ENCODE results near the gene DUSP5.

DUSP5 gene

DNA sequence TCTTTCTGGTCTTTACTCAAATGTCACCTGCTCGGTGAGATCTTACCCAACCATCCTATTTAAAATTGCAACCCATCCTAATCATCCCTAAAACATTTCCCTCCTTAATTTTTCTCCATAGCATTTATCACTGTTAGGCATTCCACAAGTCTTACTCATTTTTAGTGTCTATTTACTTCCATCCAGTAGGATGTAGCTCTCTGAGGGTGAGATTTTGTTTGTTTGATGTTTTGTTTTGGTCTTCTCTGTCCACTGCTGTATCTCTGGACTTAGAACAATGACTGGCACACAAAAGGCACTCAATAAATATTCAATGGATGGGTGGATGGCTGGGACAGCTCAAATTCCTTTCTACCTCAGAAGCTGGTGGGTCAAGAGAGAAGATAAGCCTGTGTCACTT, 15.8 kb upstream of the DUSP5 start:
- DNase-seq: no peak

- no peak for DNase-seq
These were observed 14.1 kb upstream of the DUSP5 start for GRCh38 chr10:110483633-110484032.

DNA sequence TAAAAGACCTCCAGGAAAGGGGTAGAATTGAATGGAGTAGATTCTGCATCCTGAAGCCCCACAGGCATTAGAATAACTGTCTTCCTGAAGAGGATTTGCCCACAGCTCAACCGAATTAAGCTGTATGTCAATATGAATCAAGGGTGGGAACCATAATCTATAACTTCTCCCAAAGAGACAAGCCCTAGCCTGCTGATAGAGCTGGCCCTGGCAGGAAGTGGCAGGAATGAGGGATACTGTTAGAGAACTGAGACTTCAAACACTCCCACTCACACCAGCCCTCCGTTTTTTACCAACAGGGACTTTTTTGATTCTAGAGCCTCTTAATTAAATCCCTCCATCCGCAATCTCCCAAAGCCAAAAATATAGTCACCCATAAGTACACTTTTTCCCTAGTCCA, 12.2 kb upstream of the DUSP5 start:
- DNase-seq: no peak

DNA sequence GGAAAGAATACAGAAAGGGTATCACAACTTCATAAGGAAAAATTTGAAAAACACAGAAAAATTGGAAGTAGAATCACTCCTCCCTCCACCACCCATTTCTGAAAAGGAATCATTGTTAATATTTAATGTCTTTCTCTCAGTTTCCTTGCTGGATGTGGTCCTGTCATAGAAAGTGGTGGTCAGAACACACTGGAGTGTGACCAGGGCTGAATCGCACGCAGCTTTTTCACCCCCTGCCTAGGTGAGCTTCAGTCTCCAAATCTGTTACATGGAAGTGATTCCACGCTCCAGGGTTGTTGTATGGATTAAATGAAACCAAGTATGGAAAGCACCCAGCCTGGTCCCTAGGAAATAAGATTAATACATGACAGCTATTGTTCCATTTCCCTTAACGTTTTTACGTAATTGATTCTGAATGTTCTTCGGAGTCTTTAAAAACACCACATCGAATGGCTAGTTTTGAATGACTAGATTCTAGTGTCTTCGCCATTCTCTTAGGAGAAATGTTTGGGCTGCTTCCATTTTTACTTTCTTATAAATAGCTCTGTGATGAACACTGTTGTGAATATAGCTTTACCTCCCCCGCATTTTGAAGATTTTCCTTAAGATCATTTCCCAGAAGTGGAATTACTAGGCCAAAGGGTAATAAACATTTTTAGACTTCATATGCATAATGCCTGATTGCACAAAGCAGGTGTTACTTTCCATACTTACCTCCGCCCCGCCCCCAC, 10.9 kb upstream of the DUSP5 start:
- no peak for DNase-seq

DNA sequence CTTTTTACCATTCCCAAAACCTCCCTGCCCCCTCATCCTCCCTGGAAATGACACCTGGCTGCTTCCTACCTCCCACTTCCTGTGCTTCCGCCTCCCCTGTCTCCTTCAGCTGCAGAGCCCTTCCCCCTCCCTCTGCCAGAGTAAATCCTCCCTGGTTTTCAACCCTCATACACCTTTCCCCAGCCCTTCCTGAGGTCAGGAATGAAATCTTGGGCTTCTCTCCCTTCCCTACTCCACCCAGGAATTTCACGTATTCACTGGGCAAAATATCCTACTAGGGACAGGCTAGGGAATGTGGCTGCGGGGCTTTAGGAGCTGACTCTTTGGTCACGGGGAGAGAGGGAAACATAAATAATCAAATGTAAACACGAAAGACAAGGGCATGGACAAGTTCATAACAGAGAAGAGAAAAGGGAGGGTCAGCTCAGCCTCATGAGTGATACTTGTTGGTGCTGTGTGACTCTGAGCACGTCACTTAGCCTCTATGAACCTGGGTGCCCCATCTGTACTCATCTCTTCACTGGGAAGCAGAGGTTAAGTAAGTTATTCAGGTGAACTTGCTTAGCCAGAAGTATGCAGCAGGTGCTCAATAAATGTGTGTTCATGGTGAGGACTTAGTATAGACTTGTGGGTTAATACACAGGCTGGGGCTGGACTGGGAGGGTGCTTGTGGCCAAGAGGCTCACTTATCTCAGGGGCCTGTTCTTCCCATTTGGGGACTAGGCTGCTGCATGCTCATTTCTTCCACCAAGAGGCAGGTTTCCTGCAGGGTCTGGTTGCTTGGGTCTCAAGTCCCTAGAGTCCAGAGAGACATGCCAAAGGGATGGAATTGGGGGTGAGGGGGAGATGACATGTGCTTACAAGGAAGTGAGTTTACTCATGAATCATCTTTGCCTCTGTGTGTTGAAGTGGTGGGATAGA, 10.0 kb upstream of the DUSP5 start:
- no peak for DNase-seq

DNA sequence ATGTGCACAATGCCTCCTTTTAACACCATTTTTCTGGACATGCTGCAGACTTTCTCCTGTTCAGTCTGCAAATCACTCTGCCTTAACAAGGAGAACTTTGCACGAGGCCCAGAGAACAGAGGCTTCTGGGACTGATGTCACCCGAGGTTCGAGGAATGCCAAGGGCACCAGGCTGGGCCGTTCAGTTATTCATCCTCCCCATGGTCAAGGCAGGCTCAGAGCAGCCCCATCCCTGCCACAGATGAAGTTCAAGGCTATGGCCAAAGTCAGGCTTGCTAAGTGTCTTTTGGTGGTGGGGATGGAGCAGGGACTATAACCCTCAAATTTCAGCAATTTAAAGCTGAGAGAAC, 9.4 kb upstream of the DUSP5 start:
- no peak for DNase-seq

DNA sequence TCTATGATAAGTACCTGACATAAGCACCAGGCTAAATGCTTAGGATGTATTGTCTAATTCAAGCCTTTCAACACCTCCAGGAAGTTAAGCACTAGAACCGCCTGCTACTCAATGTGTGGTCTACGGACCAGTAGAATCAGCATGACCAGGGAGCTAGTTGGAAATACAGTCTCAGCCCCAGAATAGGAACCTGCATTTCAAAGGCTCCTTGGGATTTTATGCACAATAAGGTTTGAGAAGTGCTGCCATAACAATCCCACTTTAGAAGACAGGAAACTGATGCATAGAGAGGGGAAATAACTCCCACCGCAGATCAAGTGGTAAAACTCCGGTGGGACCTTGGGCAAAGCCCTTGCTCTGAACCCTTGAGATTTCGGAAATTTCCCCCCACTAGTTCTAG, 8.8 kb upstream of the DUSP5 start:
- DNase-seq: no peak

DNA sequence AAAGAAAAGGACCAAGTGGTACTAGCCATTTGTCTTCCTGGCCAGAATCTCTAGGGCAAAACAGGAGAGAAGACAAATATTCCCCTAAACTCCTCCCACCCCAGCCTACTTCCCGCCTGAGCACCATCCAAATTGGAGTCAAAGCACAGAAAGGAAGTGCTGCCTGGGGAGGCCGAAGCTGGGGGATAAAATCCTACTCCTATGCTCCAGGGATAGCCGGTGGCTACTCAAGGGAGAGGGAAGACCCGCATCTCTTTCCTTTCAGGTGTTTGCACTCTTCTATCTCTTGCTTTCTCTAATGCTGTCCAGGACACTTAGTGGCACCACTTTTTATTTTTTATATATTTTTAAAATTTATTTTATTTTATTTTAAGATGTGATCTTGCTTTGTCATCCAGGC, 7.1 kb upstream of the DUSP5 start:
- no peak for DNase-seq

DNA sequence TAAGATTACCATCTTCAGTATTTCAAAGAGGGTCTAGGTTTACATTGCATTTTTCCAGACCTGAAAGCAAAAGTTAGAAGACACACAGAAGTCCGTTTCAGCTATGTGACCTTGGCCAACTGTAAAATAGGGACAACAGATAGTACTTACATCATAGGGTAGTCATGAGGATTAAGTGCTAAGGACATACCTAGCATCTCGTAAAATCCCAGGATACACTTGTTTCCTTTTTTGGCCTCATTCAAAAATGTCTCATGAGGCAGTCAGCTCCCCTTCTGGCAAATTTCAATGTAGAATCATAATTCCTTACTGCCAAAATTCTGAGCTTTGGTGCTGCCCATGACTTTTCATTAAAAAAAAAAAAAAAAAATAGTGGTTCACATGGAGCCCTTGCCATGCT, 6.4 kb upstream of the DUSP5 start:
- DNase-seq: no peak

DNA sequence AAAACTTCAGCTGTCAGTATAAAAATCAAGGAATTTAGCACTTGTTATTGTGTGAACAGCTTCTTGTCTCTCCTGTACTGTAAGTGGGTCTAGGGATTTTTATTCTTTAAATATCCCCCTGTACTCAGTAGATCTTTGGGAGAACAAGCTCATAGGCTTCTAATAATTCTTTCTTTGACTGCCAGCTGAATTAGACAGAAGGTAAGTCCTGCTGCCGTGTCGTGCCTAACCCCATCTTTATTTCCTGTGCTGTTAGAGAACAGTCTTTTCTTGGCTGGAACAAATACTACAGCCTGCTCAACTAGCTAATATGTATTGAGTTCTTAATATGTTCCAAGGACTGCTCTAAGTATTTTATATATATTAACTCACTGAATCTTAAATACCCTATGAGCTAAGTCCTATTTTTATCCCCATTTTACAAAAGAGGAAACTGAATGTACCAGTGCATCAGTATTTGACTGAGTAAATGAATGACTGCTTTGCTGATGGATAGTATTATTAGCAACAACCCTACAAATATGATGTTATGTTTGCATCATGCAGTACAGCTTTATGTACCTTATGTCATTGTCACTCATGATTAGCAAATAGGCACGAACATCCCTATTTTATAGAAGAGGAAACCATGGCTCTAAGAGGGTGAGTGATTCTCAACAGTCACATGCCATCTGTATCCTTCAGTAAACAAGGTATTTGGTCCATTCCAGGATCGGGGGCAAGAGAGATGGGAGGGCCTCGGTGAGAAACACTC, 5.5 kb upstream of the DUSP5 start:
- no peak for DNase-seq

DNA sequence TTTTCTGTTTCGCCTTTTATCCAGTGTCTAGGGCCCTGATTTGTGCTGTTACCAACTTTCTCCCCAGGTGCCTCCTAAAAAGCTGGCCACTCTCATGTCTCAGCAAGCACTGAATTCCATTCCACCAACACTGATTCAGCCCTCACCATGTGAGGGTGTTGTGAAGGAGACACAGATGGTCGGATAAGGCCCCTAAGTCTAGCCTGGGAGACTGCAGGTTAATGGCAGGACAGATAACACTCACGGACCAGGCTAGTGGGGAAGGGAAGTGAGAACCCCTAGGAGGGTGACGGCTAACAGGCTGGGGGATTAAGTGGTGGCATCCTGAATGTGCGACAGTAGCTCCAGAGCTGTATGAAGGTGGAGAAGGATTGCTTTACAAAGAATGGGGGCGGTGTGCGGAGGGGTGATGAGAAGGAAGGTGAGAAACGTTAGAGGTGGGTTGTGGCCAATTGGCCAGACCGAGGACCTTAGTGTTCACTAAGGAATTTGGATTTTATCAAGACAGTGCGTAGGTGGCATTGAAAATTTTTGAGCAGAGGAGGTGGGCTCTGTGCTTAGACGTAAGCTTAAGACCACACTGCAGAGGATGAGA, 3.8 kb upstream of the DUSP5 start:
- no peak for DNase-seq

DNA sequence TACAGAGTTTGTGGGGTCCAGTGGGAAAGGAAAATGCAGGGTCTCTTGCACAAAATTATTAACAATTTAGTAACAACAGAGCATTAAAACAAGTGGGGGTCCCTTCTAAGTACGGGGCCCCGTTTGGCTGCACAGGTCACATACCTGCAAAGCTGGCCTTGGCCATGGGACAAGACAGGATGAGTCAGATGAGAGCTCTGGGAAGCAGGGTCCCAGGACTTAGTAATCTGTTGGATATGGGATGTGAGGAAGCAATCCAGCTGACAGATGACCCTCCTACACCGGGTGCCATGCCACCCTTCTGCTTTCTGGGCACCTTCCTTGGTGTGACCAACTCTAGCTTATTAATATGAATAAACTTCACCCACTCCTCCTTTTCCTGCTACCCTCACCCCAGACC, 3.2 kb upstream of the DUSP5 start:
- no peak for DNase-seq

DNA sequence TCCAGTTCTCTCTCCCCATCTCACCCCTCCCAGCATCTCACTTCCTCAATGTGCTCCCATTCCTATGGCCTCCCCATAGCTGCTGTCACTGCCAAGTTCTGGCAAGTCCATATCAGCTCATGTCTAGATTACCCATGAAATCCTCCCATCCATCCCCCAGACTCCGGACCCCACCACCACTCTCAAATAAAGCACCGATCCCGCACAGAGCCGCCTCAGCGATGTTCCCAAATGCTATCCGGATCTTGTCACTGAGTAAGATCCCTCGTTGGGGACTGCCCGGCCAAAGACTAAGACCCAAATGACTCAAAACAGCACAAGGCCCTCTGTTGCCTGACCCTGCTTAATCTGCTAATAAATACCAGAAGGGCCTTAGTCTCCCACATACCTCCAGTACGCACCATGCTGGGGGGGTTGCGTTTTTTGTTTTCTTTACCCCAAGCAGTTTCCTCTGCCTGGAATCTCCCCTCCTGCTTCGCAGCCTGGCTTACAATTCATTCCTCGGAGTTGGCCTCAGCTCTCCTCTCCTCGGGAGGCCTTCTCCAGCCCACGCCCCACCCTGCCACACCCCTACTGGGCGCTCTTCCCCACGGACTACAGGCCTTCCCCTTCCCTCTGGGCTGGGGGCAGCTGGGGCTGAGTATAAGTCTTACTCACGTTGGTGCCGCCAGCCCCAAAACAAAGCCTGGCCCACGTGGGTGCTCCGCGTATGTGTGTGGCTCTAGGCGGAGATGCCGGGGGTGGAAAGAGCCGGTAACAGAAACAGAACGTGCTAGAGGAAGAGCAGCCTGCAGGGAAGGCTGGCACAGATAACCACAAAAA, 1.8 kb upstream of the DUSP5 start:
- peak; percentile 44 for DNase-seq

DNA sequence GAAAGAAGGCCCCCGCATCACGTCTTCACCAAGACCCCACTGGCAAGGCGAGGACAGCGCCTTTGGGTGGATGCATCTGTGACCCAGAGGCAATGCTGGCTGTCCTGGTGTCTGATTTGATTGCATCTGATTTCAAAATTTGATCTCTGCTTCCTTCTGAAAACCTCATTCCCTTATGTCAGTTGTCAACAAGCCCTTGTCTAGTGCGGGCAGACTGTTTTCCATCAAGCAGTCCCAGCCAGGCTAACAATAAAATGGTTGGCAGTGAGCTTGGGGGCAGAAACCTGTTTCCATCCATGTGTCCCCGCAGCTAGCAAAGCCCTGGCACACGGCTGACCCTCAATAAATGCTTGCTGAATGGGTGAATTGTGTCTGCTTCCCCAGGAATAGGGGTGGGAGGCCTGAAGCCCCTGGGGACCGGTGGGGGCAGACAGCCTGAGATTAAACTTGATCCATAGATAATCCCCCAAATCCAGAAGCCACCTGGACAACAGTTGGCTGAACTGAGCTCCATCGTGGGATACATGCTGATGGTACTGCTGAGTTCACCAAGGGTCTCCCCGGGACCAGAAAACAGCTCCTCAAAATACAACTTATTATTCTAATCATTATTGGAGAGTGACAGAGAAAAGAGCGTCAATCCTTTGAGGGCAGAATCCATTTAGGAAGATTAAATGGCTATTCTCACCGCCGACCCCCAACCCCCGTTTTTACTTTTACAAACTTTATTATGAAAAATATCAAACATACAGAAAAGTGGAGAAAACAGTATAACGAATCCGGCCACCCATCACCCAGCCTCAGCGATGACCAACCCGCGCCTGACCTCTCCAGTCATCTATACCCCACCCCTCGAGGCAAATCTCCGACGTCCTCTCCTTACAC, 912 bp upstream of the DUSP5 start:
- no peak for DNase-seq

- DNase-seq: peak; percentile 70
These were observed 627 bp downstream of the DUSP5 start for GRCh38 chr10:110498087-110498981.

DNA sequence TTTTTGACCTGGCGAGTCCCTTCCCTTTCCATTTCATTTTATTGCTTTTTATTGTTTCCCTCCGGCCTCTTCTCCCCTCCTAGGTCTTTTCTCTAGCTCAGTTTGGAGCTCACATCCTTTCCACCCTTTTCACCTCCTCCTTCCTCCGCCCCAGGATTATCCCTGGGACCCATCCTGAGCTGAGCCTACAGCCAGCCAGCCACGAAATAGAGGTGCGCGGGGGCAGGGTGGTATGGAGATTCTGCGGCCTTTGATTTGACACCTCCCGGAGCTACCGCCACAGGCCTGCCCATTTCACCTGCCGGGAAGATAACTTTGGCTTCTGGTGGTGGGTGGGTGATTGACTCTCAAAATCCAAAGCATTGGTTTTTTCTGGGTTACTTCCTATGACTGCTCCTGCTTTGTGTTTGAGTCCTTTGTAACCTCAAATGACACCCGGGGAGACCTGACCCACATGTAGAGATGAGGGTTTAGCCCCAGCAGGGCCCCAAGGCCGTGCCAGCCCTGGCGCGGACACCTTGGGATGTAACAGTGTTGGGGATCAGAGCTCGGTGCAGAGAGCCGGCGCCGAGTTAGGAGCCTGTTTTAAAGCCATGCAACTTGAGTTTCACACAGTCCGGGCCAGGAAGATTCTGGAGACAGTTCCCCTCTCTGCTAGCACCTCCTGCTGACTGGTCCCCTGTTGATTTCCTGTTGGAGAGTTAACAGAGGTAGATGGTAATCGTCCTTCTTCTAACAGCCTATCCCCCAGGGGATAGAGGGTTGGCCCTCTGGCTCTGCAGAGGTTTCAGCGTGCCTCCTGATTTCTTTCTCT, 1.5 kb downstream of the DUSP5 start:
- DNase-seq: peak; percentile 63

DNA sequence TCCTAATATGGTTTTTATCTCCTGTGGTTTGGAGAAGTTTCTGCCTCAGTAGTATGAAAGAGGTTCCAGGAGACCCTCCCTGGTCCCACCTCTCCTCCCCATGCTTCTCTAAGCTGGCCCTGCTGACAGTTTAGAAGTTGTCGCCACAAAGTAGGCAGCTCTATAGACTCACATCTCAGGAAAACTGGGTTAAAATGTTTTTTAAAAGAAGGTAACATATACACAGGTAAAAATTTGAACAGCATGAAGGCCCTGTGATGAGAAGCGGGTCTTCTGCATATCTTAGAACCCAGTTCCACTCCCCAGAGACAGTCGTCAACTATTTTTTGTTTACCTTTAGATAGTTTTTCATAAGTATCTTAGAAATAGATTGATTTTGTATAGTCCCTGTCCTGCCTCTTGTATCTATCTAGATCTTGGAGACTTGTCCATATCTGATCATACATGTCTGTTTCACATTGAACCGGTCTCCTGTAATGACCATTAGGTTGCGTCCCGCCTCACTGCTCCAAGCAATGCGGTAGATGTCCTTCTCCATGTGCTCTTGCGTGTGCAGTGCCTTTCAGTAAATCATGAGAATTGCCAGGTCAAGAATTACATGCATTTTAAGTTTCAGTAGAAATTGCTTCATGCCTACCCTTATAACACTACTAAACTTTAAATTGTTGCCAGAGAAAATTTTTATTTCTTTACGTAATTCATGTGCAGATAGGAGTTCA, 2.2 kb downstream of the DUSP5 start:
- DNase-seq: no peak

- DNase-seq: no peak
These were observed 2.8 kb downstream of the DUSP5 start for GRCh38 chr10:110500515-110500905.

Data from CD4-positive, alpha-beta T cell treated with Interleukin-10 for 1 hour (primary cell).